ENCODE measurements around the gene TM7SF3.
A peak's percentile ranks its signal among the peaks of the same experiment; 100 is the strongest.
"Not testable (repeated sequence)": the region's sequence is repeated elsewhere in the genome, so short reads cannot be mapped to it uniquely, and the experiment has no call there.

Gene TM7SF3

GRCh38 chr12:26979733-26980132 is 34.5 kb downstream of the TM7SF3 start:
- DNase-seq (ENCODE audit: low read depth in 4 of 4, low spot score in 1 of 4) = no peak

- no peak for DNase-seq (ENCODE audit: low read depth in 4 of 4, low spot score in 1 of 4)
Observed at GRCh38 chr12:26978801-26979200, 35.4 kb downstream of the TM7SF3 start.

- DNase-seq (ENCODE audit: low read depth in 4 of 4, low spot score in 1 of 4) = no peak
Observed at GRCh38 chr12:26976687-26977086, 37.5 kb downstream of the TM7SF3 start.

GRCh38 chr12:26971963-26972362 is 42.2 kb downstream of the TM7SF3 start:
- DNase-seq (ENCODE audit: low read depth in 4 of 4, low spot score in 1 of 4) = peak; percentile 9 to 54 (median 32)

GRCh38 chr12:26970136-26970535 is 44.0 kb downstream of the TM7SF3 start:
- DNase-seq (ENCODE audit: low read depth in 4 of 4, low spot score in 1 of 4) = no peak

- DNase-seq (ENCODE audit: low read depth in 4 of 4, low spot score in 1 of 4) = no peak
Observed at GRCh38 chr12:26966842-26967241, 47.3 kb downstream of the TM7SF3 start.

- DNase-seq (ENCODE audit: low read depth in 4 of 4, low spot score in 1 of 4) = no peak
Observed at GRCh38 chr12:26963413-26963812, 50.8 kb downstream of the TM7SF3 start.

- no peak for DNase-seq (ENCODE audit: low read depth in 4 of 4, low spot score in 1 of 4)
Observed at GRCh38 chr12:26961803-26962202, 52.4 kb downstream of the TM7SF3 start.

GRCh38 chr12:26961391-26961790 is 52.8 kb downstream of the TM7SF3 start:
- not testable (repeated sequence) for DNase-seq (ENCODE audit: low read depth in 4 of 4, low spot score in 1 of 4)

GRCh38 chr12:26954027-26954426 is 60.2 kb downstream of the TM7SF3 start:
- DNase-seq (ENCODE audit: low read depth in 4 of 4, low spot score in 1 of 4) = no peak

GRCh38 chr12:26953447-26953846 is 60.7 kb downstream of the TM7SF3 start:
- no peak for DNase-seq (ENCODE audit: low read depth in 4 of 4, low spot score in 1 of 4)

- no peak for DNase-seq (ENCODE audit: low read depth in 4 of 4, low spot score in 1 of 4)
Observed at GRCh38 chr12:26948309-26948708, 65.9 kb downstream of the TM7SF3 start.

GRCh38 chr12:26941215-26941594 is 73.0 kb downstream of the TM7SF3 start:
- no peak for DNase-seq (ENCODE audit: low read depth in 4 of 4, low spot score in 1 of 4)

GRCh38 chr12:26940516-26941214 is 73.5 kb downstream of the TM7SF3 start:
- no peak for DNase-seq (ENCODE audit: low read depth in 4 of 4, low spot score in 1 of 4)

GRCh38 chr12:26939953-26940352 is 74.2 kb downstream of the TM7SF3 start:
- no peak for DNase-seq (ENCODE audit: low read depth in 4 of 4, low spot score in 1 of 4)

GRCh38 chr12:26939192-26939832 is 74.9 kb downstream of the TM7SF3 start:
- DNase-seq (ENCODE audit: low read depth in 4 of 4, low spot score in 1 of 4) = no peak

- no peak for DNase-seq (ENCODE audit: low read depth in 4 of 4, low spot score in 1 of 4)
Observed at GRCh38 chr12:26938701-26939062, 75.5 kb downstream of the TM7SF3 start.

GRCh38 chr12:26937863-26938700 is 76.1 kb downstream of the TM7SF3 start, which contains the start of the genes FGFR1OP2 and INTS13:
Gene FGFR1OP2, plus strand, starts transcription at chr12:26938470. Its CDS starts 15,689 bp downstream, at chr12:26954159.
Gene INTS13, minus strand, starts transcription at chr12:26937981. Its CDS starts 1,178 bp downstream, at chr12:26936803.
- DNase-seq (ENCODE audit: low read depth in 4 of 4, low spot score in 1 of 4) = peak; percentile 91 to 99 (median 95)

- no peak for DNase-seq (ENCODE audit: low read depth in 4 of 4, low spot score in 1 of 4)
Observed at GRCh38 chr12:26937443-26937862, 76.7 kb downstream of the TM7SF3 start.

- no peak for DNase-seq (ENCODE audit: low read depth in 4 of 4, low spot score in 1 of 4)
Observed at GRCh38 chr12:26936559-26937442, 77.4 kb downstream of the TM7SF3 start.

All from stimulated activated CD4-positive, alpha-beta T cell treated with anti-CD3 and anti-CD28 coated beads, Interleukin-1b, Interleukin-23, amount 100 ng/mL, for 24 hours (primary cell).